Endothelial cell of umbilical vein (primary cell): Measurements from ENCODE around the gene KIF26A. TPM values are rescaled to one million over a fixed set of nuclear protein-coding genes. Genes with fewer than 3 reads are reported as not detected.

ENCODE experiments used
- BruUV-seq: library from RNA; stranded (reverse); fragments of 400-500 nt; replicated peaks from 2 replicates; lab custom pipeline; 2021; lab: Mats Ljungman, UMichigan
- CTCF ChIA-PET: fragments of 300-600, 350-600 bp; sonication (Branson Sonifier 250); formaldehyde crosslinking; loops from one replicate; lab custom pipeline; 2021; ENCODE audit warnings: antibody characterized with exemption, inconsistent platforms; lab: Charles Lee
- POLR2A ChIA-PET: fragments of 300-600, 350-600 bp; sonication (Branson Sonifier 250); formaldehyde crosslinking; loops from one replicate; lab custom pipeline; 2021; ENCODE audit warnings: antibody characterized with exemption, inconsistent platforms; lab: Charles Lee
- DNase-seq: peaks from one replicate; pipeline ENCODE4 v3.0.0-alpha.2; 2011; ENCODE audit warnings: low read depth, low spot score
- FAIRE-seq: peaks from 2 replicates; lab custom pipeline; 2011; peaks lifted over from hg19 to GRCh38; lab: Jason Lieb, UNC
- H2AFZ ChIP-seq: 2 replicates; pipeline ENCODE4 v1.6.0; 2012; ENCODE audit warnings: low read depth, low read length, control low read depth, inconsistent platforms
- H3K27ac ChIP-seq: 2 replicates; pipeline ENCODE4 v1.5.1; 2011; ENCODE audit warnings: low read depth, mild to moderate bottlenecking, control low read depth, low read length, moderate library complexity; ENCODE audit not compliant: insufficient read depth
- H3K27me3 ChIP-seq, 2 experiments: 2 replicates each; pipeline versions ENCODE4 v1.6.0 to v1.6.1; 2011; ENCODE audit warnings: low read length in 2 of 2, mixed read lengths in 1 of 2; ENCODE audit not compliant: control insufficient read depth in 2 of 2, insufficient read depth in 2 of 2
- H3K36me3 ChIP-seq, 2 experiments: 2 replicates in 1 of 2; 3 replicates in 1 of 2; pipeline ENCODE4 v1.5.1; 2011; ENCODE audit warnings: low read length in 2 of 2, mild to moderate bottlenecking in 1 of 2, moderate library complexity in 1 of 2; ENCODE audit not compliant: control insufficient read depth in 2 of 2, insufficient read depth in 2 of 2; ENCODE audit errors: extremely low read depth in 1 of 2
- H3K4me1 ChIP-seq: 3 replicates; pipeline ENCODE4 v1.5.1; 2011; ENCODE audit warnings: mild to moderate bottlenecking, low read length; ENCODE audit not compliant: control insufficient read depth, insufficient read depth; ENCODE audit errors: extremely low read depth
- H3K4me2 ChIP-seq: 2 replicates; pipeline ENCODE4 v1.6.1; 2011; ENCODE audit warnings: low read length, control low read depth, mixed read lengths; ENCODE audit not compliant: insufficient read depth
- H3K4me3 ChIP-seq, 3 experiments: fragments of 200-600 bp in 1 of 3; sonication (generic), shearing (Covaris generic) in 1 of 3; replicated peaks in 1 of 3; 2 replicates each; pipeline ENCODE4 v1.5.1; 2011 to 2016; ENCODE audit warnings: control low read depth in 3 of 3, low read length in 3 of 3, mild to moderate bottlenecking in 2 of 3, inconsistent platforms in 1 of 3, low read depth in 1 of 3, moderate library complexity in 1 of 3; ENCODE audit not compliant: insufficient read depth in 1 of 3
- H3K79me2 ChIP-seq: 2 replicates; pipeline ENCODE4 v1.6.0; 2012; ENCODE audit warnings: low read length, inconsistent platforms; ENCODE audit not compliant: control insufficient read depth, insufficient read depth
- H3K9ac ChIP-seq: replicated peaks from 2 replicates; pipeline ENCODE3; 2011; ENCODE audit warnings: low read length, control low read depth; ENCODE audit not compliant: insufficient read depth; ENCODE audit errors: extremely low read depth
- H3K9me1 ChIP-seq: replicated peaks from 3 replicates; pipeline ENCODE4 v1.6.0; 2011; ENCODE audit warnings: mild to moderate bottlenecking, low read length; ENCODE audit not compliant: control insufficient read depth, insufficient read depth; ENCODE audit errors: extremely low read depth
- H3K9me3 ChIP-seq: replicated peaks from 2 replicates; pipeline ENCODE4 v1.5.1; 2012; ENCODE audit warnings: low read length, inconsistent platforms; ENCODE audit not compliant: control insufficient read depth, insufficient read depth
- H4K20me1 ChIP-seq: replicated peaks from 2 replicates; pipeline ENCODE3; 2011; ENCODE audit warnings: mild to moderate bottlenecking, low read length; ENCODE audit not compliant: control insufficient read depth, insufficient read depth; ENCODE audit errors: extremely low read depth
- CTCF ChIP-seq, 2 donors: IDR thresholded peaks; 1 replicate in 1 of 2; 2 replicates in 1 of 2; pipeline ENCODE4 v1.5.1; 2011; ENCODE audit warnings: low read length in 2 of 2, mild to moderate bottlenecking in 2 of 2, moderate library complexity in 2 of 2, control low read depth in 1 of 2, inconsistent platforms in 1 of 2, low read depth in 1 of 2; ENCODE audit not compliant: insufficient read depth in 1 of 2; ENCODE audit errors: extremely low read depth in 1 of 2
- EZH2 ChIP-seq: IDR thresholded peaks from 2 replicates; pipeline ENCODE4 v1.6.1; 2012; ENCODE audit warnings: borderline replicate concordance, low read depth, mild to moderate bottlenecking, moderate library complexity, low read length, inconsistent platforms; ENCODE audit not compliant: severe bottlenecking
- FOS ChIP-seq: IDR thresholded peaks from 2 replicates; pipeline ENCODE4 v1.6.1; 2011; ENCODE audit warnings: mild to moderate bottlenecking, low read length, moderate library complexity, borderline replicate concordance; ENCODE audit not compliant: insufficient read depth
- GATA2 ChIP-seq: IDR thresholded peaks from 2 replicates; pipeline ENCODE4 v1.7.0; 2011; ENCODE audit warnings: low read depth, mild to moderate bottlenecking, moderate library complexity, mixed read lengths, low read length; ENCODE audit not compliant: insufficient read length, insufficient read depth
- JUN ChIP-seq: IDR thresholded peaks from 2 replicates; pipeline ENCODE4 v1.6.1; 2011; ENCODE audit warnings: borderline replicate concordance, low read depth; ENCODE audit not compliant: insufficient read length, insufficient read depth
- MAX ChIP-seq: IDR thresholded peaks from 2 replicates; pipeline ENCODE4 v1.6.1; 2011; ENCODE audit not compliant: insufficient read depth, insufficient read length
- MYC ChIP-seq: IDR thresholded peaks from one replicate; pipeline ENCODE4 v1.6.1; 2011; ENCODE audit warnings: mild to moderate bottlenecking, low read depth, low read length
- POLR2A ChIP-seq: IDR thresholded peaks from 2 replicates; pipeline ENCODE4 v1.6.1; 2012; ENCODE audit warnings: low read depth, mild to moderate bottlenecking, control low read depth, low read length
- POLR2AphosphoS5 ChIP-seq: IDR thresholded peaks from 2 replicates; pipeline ENCODE4 v1.6.1; 2012; ENCODE audit warnings: low read depth, mild to moderate bottlenecking, control low read depth, low read length, moderate library complexity; ENCODE audit not compliant: insufficient read depth
- dilution Hi-C: fragments of 300-500 bp; cut with MboI; formaldehyde crosslinking; loops from one replicate; pipeline ENCODE4 v1.15.0; 2019; ENCODE audit warnings: low sequenced_read_pairs; ENCODE audit not compliant: extremely low pct_ligation_motif_present
- intact Hi-C: fragments of 100-400 bp; cut with micrococcal nuclease; formaldehyde crosslinking; loops from one replicate; pipeline ENCODE4 v1.10.0; 2022
- polyA plus RNA-seq, 4 experiments: library from polyadenylated mRNA; depleted of rRNA in 3 of 4; stranded (reverse) in 3 of 4; unstranded in 1 of 4; fragments of >200 nt; gene quantifications; 2 replicates each; pipeline versions ENCODE4 v1.2.1 to v1.2.3, GENCODE V29; 2011 to 2012; ENCODE audit warnings: missing spikeins in 1 of 4
- total RNA-seq: library from RNA; stranded (reverse); gene quantifications from 2 replicates; pipeline ENCODE4 v1.2.3, GENCODE V29; 2021

The KIF26A gene
- total and polyA plus RNA-seq, 2 donors (not counting 3 experiments of a cell fraction or from before 2014, with no cell fraction given): 3.6 to 10.7 TPM

GRCh38 chr14:104131968-104132732 is 6.2 kb upstream of the KIF26A start:
- no peaks in the 10 kb centered on the region for H3K9me1 ChIP-seq
- H3K9ac ChIP-seq: no peak overlapping the region
- no peaks in the 10 kb centered on the region for H4K20me1 ChIP-seq
- H3K36me3 ChIP-seq: no peaks in the 10 kb centered on the region
- peaks cover 20 to 21% of the 10 kb centered on the region in 2 experiments for H3K27me3 ChIP-seq
- no peak for DNase-seq
- ChIA-PET CTCF (interaction anchor here (0.9 to 2.3 kb wide), 4 partner anchors 54 to 432 kb away, joined by 3 to 12 read pairs (median 4); no protein-coding TSS in a partner anchor), POLR2A (interaction anchor here (0.6 kb wide), 1 partner anchor 23 kb away, joined by 6 read pairs; no protein-coding TSS in a partner anchor)
- no peak overlapping the region for H3K27ac ChIP-seq
- no peak overlapping the region for H3K4me2 ChIP-seq
- no peak overlapping the region for H2AFZ ChIP-seq
- BruUV-seq: no TSS peak
- dilution Hi-C loops: no loop called here
- no peaks in the 10 kb centered on the region for H3K9me3 ChIP-seq
- no peak overlapping the region for H3K4me3 ChIP-seq
- intact Hi-C loops: loop anchor here (1.0 kb wide), 2 partner anchors 38 to 54 kb away; no protein-coding TSS in a partner anchor
- TF ChIP-seq GATA2 (no peak), FOS (no peak), POLR2A (no peak), POLR2AphosphoS5 (no peak), CTCF (IDR thresholded peaks at IDR 0.05; ENCODE audit: extremely low read depth in 1 of 2, insufficient read depth in 1 of 2, low read depth in 1 of 2, low read length in 2 of 2) (no peak), MYC (no peak), EZH2 (no peak), JUN (no peak), MAX (no peak)
- FAIRE-seq: no peak
- peaks cover 7% of the 10 kb centered on the region for H3K4me1 ChIP-seq
- H3K79me2 ChIP-seq: no peaks in the 10 kb centered on the region
